Natural killer cell treated with Interleukin-12 subunit alpha and Interleukin-12 subunit beta and Interleukin-15 and Interleukin-18, amount 100 ng/mL, for 72 hours (primary cell): ENCODE results near the gene RXFP1. TPM values are rescaled to one million over a fixed set of nuclear protein-coding genes. Genes with fewer than 3 reads are reported as not detected.

Experiments
- ATAC-seq, 2 donors: fragments of 150-1000 bp; cut with Tn5 transposase in 1 of 2; sonication (Bioruptor Pico), chemical (Tn5 transposase) in 1 of 2; 2 replicates each; pipeline ENCODE4 v1.10.0; 2021
- DNase-seq: peaks from one replicate; pipeline ENCODE4 v3.0.0; 2022; ENCODE audit warnings: low spot score
- H3K27ac Mint-ChIP-seq, 2 donors: 1 replicate in 1 of 2; 2 replicates in 1 of 2; pipeline ENCODE4 v1.8.0; 2022; ENCODE audit warnings: mixed read lengths in 2 of 2, mild to moderate bottlenecking in 1 of 2, moderate library complexity in 1 of 2
- H3K27me3 Mint-ChIP-seq, 2 donors: 1 replicate in 1 of 2; 2 replicates in 1 of 2; pipeline ENCODE4 v1.8.0; 2022; ENCODE audit warnings: mixed read lengths in 2 of 2
- H3K36me3 Mint-ChIP-seq: one replicate; pipeline ENCODE4 v1.8.0; 2022; ENCODE audit warnings: mixed read lengths
- H3K4me1 Mint-ChIP-seq, 2 donors: 1 replicate in 1 of 2; 2 replicates in 1 of 2; pipeline ENCODE4 v1.8.0; 2022; ENCODE audit warnings: low read depth in 2 of 2, mixed read lengths in 2 of 2, mild to moderate bottlenecking in 1 of 2
- H3K4me3 Mint-ChIP-seq: one replicate; pipeline ENCODE4 v1.8.0; 2022; ENCODE audit warnings: mixed read lengths
- H3K9me3 Mint-ChIP-seq: 2 replicates; pipeline ENCODE4 v1.8.0; 2022; ENCODE audit warnings: mixed read lengths
- total RNA-seq, 2 donors: library from RNA; stranded (reverse); gene quantifications; one replicate each; pipeline ENCODE4 v1.2.3, GENCODE V29; 2022

RXFP1 gene
- total RNA-seq, 2 donors from 2014 or later: not detected

DNA sequence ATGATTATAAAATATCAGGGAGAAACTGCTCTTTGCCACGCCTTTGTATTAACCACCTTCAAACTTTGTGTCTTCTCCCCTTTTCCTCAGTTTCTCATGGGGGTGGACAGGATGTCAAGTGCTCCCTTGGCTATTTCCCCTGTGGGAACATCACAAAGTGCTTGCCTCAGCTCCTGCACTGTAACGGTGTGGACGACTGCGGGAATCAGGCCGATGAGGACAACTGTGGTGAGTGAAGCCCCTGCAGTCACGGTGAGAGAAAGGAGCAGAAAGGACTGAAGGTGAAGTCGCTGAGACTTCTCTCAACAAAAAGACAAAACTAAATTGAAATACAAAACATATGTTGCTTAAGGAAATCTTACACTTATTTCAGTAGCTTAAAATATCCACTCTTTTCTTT lies 50.9 kb downstream of the RXFP1 start:
- DNase-seq (no peak), ATAC-seq (no peak)
- Mint-ChIP-seq H3K4me1 (no peaks in the 10 kb centered on the region), H3K4me3 (no peak overlapping the region), H3K27ac (no peak overlapping the region), H3K9me3 (no peaks in the 10 kb centered on the region), H3K36me3 (no peaks in the 10 kb centered on the region), H3K27me3 (peaks cover 5 to 15% of the 10 kb centered on the region in 2 donors)

DNA sequence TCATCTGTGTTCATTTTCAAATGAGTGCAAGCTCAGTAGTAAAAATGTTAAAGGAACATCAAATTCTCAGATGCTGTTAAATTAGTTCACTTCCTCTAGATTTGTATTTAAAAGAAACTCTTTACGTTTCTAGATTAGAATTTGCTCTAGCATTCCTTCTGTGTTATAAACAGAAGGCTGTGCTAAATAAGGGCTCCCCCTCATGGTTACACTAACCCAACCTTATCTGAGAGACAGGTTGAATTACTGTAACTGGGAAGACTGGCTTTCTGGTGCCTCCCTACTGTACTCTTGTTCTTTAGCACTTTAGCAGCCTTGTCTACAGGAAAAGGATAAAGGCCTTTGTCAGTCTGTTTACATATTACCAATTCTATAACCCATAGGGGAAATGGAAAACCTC lies 56.8 kb downstream of the RXFP1 start:
- DNase-seq (no peak), ATAC-seq (no peak)
- Mint-ChIP-seq H3K4me3 (no peak overlapping the region), H3K4me1 (no peaks in the 10 kb centered on the region), H3K36me3 (no peaks in the 10 kb centered on the region), H3K27me3 (peaks cover 0 to 14% of the 10 kb centered on the region in 2 donors), H3K9me3 (no peaks in the 10 kb centered on the region), H3K27ac (no peak overlapping the region)

DNA sequence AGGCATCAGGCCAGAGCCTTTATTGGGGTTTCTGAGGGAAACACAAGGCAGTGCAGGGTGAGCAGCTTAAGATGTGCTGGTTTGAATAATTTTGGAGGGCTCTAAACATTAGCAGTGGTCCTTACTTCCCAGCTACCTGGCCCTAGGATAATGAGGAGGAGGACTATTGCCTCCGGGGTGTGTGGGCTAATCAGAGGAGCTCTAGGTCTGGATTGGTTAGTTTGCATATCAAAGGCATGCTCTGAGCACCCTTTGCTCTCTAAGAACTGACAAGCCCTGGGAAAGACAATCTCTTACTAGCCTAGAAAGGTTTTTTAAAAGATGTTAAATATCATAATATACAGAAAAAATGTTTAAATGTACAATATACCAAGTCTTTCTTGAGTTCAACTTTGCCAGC lies 58.4 kb downstream of the RXFP1 start:
- Mint-ChIP-seq H3K9me3 (no peaks in the 10 kb centered on the region), H3K27ac (no peak overlapping the region), H3K27me3 (peaks cover 0 to 14% of the 10 kb centered on the region in 2 donors), H3K4me3 (no peak overlapping the region), H3K36me3 (no peaks in the 10 kb centered on the region), H3K4me1 (no peaks in the 10 kb centered on the region)
- ATAC-seq: no peak
- DNase-seq: no peak

DNA sequence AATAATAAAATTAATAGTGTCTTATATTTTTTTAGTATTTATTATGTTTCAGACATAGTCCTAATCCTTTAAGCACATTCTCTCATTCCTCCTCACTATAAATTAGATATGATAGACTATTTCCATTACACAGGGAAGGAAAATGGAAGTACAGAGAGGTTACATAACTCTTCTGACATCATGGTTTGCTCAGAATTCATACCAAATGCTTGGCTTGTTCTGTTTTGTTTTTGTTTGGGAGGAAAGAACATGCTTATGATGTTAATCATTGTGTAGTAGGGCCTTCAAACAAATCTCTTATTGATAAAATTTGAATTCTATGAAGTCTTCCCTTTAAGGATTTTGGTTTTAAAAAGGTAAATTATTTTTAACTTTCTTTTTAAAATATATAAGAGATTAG lies 59.5 kb downstream of the RXFP1 start:
- H3K4me3 Mint-ChIP-seq: no peak overlapping the region
- H3K27me3 Mint-ChIP-seq: peaks cover 0 to 14% of the 10 kb centered on the region in 2 donors
- H3K27ac Mint-ChIP-seq: no peak overlapping the region
- ATAC-seq (no peak), DNase-seq (no peak)
- no peaks in the 10 kb centered on the region for H3K4me1 Mint-ChIP-seq
- no peaks in the 10 kb centered on the region for H3K9me3 Mint-ChIP-seq
- H3K36me3 Mint-ChIP-seq: no peaks in the 10 kb centered on the region

GRCh38 chr4:158586881-158587280 lies 65.2 kb downstream of the RXFP1 start:
- Mint-ChIP-seq H3K4me1 (no peaks in the 10 kb centered on the region), H3K4me3 (no peak overlapping the region), H3K9me3 (no peaks in the 10 kb centered on the region), H3K27me3 (peaks cover 5 to 12% of the 10 kb centered on the region in 2 donors), H3K27ac (no peak overlapping the region), H3K36me3 (no peaks in the 10 kb centered on the region)
- DNase-seq (no peak), ATAC-seq (no peak)

- no peaks in the 10 kb centered on the region for H3K36me3 Mint-ChIP-seq
- ATAC-seq (no peak), DNase-seq (no peak)
- H3K27ac Mint-ChIP-seq: no peak overlapping the region
- H3K4me1 Mint-ChIP-seq: no peaks in the 10 kb centered on the region
- peaks cover 5 to 7% of the 10 kb centered on the region in 2 donors for H3K27me3 Mint-ChIP-seq
- H3K4me3 Mint-ChIP-seq: no peak overlapping the region
- H3K9me3 Mint-ChIP-seq: no peaks in the 10 kb centered on the region
Measured at GRCh38 chr4:158588285-158588684, 66.6 kb downstream of the RXFP1 start.

DNA sequence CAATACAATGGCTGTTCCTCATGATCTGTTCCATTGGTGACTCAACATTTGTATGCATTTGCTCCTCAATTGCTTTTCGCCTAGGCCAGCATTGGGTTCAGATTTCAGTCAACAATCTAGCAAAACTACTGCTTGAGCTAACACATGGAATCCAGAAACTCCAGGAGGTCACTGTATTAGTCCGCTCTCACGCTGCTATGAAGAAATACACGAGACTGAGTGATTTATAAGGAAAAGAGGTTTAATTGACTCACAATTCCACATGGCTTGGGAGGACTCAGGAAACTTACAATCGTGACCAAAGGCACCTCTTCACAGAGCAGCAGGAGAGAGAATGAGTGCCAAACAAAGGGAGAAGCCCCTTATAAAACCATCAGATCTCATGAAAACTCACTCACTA lies 67.1 kb downstream of the RXFP1 start:
- no peaks in the 10 kb centered on the region for H3K36me3 Mint-ChIP-seq
- ATAC-seq (no peak), DNase-seq (no peak)
- no peaks in the 10 kb centered on the region for H3K4me1 Mint-ChIP-seq
- no peak overlapping the region for H3K27ac Mint-ChIP-seq
- H3K9me3 Mint-ChIP-seq: no peaks in the 10 kb centered on the region
- no peak overlapping the region for H3K4me3 Mint-ChIP-seq
- peaks cover 5 to 7% of the 10 kb centered on the region in 2 donors for H3K27me3 Mint-ChIP-seq

DNA sequence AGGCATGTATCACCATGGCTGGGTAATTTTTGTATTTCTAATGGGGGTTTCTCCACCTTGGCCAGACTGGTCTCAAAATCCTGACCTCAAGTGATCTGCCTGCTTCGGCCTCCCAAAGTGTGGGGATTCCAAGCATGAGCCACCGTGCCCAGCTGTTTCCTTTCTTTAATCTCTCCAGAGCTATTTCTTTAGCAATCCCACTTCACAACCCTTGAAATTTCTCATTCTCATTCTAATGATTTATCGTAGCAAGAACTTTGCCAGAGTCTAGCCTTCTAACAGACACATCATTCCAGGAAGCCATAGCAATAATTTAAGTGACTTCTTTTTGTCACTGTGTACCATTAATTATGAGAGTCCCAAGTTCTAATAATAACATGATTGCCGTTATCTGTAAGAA lies 68.6 kb downstream of the RXFP1 start:
- Mint-ChIP-seq H3K9me3 (no peaks in the 10 kb centered on the region), H3K4me1 (no peaks in the 10 kb centered on the region), H3K36me3 (no peaks in the 10 kb centered on the region), H3K27me3 (peaks cover 5 to 7% of the 10 kb centered on the region in 2 donors), H3K4me3 (no peak overlapping the region), H3K27ac (no peak overlapping the region)
- no peak for ATAC-seq
- DNase-seq: no peak

DNA sequence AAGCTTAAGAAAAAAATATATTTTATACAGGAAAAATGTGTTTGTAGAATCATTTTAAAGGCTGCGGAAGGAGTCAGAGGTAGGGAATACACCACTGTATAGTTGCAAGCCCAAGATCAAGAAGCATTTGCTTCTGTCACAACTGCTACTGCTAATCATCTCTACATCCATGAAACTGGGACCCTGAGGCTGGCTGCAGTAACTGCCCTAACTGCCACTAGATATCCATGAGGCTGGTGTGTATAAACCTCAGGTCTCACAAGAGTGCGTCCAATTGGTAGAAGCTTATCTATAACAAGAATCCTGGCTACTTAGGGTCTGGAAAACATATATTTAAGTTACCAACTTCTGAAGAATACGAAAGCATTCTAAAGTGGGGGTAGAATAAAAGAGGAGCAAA lies 69.1 kb downstream of the RXFP1 start:
- no peaks in the 10 kb centered on the region for H3K4me1 Mint-ChIP-seq
- H3K27ac Mint-ChIP-seq: no peak overlapping the region
- no peaks in the 10 kb centered on the region for H3K36me3 Mint-ChIP-seq
- H3K9me3 Mint-ChIP-seq: no peaks in the 10 kb centered on the region
- peaks cover 5 to 7% of the 10 kb centered on the region in 2 donors for H3K27me3 Mint-ChIP-seq
- DNase-seq (no peak), ATAC-seq (no peak)
- H3K4me3 Mint-ChIP-seq: no peak overlapping the region

DNA sequence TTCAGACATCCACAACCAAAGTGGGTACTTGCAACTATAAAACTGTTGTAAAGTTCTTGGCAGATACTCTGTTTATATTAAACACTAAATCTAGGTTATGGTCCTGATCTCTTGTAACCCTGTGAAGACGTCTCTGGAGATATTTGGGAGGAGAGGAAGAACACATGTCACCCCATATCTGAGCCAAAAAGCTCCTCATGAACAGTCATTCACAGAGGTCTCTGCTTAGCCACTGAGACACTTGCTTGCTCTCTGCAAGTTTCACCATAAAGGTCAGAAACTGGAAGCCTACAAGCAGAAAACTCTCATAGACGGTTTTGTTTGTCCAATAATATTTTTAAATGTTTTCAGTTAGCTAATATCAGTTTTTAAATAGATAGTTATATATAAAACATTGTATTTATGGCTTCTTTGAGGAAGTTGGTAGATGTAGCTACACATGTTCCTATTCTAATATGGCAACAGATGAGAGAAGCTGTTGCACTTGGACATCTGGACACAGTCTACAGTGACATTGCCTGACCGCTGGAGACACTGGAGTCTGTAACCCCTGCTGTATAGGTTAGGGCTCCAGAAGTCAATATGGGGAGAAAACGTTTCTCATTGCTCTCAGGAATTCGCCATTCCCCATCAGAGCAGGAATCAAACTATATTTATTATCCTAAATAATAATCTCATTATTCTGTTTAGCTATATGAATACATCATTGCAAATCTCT lies 76.4 kb downstream of the RXFP1 start:
- Mint-ChIP-seq H3K4me3 (no peak overlapping the region), H3K27ac (no peak overlapping the region), H3K27me3 (peaks cover 7 to 23% of the 10 kb centered on the region in 2 donors), H3K36me3 (no peaks in the 10 kb centered on the region), H3K4me1 (peaks cover 0 to 3% of the 10 kb centered on the region in 2 donors), H3K9me3 (no peaks in the 10 kb centered on the region)
- DNase-seq: no peak
- no peak for ATAC-seq

DNA sequence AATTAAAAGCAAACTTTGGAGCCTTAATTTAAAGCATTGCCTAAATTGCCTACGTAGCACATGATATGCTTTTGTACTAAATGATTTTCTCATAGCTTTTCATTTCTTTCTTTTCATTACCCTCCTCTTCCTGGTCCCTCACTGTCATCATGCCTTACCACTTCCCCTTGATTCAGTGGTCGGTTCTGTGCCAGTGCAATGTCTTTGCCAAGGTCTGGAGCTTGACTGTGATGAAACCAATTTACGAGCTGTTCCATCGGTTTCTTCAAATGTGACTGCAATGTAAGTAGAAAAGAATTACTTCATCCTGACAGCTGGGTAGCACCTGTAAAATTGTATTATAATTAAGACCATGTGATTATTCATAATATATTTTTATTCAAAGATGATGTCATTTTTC lies 77.5 kb downstream of the RXFP1 start:
- Mint-ChIP-seq H3K4me1 (peaks cover 0 to 3% of the 10 kb centered on the region in 2 donors), H3K9me3 (no peaks in the 10 kb centered on the region), H3K4me3 (no peak overlapping the region), H3K36me3 (no peaks in the 10 kb centered on the region), H3K27me3 (peaks cover 7 to 23% of the 10 kb centered on the region in 2 donors), H3K27ac (no peak overlapping the region)
- DNase-seq (no peak), ATAC-seq (no peak)

GRCh38 chr4:158599765-158600498 lies 78.2 kb downstream of the RXFP1 start:
- no peak for ATAC-seq
- Mint-ChIP-seq H3K36me3 (no peaks in the 10 kb centered on the region), H3K27ac (no peak overlapping the region), H3K9me3 (no peaks in the 10 kb centered on the region), H3K27me3 (peaks cover 7 to 23% of the 10 kb centered on the region in 2 donors), H3K4me3 (no peak overlapping the region), H3K4me1 (peaks cover 0 to 3% of the 10 kb centered on the region in 2 donors)
- DNase-seq: no peak

DNA sequence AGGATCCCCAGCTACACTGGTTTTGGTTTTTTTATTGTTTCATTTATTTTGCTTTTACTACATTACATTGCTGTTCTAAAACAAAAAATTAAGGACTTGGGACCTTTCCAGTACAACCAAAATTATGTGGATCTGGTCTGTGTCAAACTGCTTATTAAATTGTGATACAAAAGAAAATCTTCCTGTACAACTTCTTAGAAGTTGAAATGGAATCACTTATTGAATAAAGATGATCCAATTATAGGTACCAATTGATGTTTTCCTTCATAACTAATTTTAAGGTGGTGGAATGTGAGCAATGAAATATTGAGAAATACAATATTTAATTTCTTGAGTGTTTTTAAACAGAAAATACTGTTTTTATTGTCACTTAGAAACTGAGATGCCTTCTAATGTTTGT lies 82.7 kb downstream of the RXFP1 start:
- Mint-ChIP-seq H3K27me3 (peaks cover 7 to 13% of the 10 kb centered on the region in 2 donors), H3K4me1 (no peaks in the 10 kb centered on the region), H3K4me3 (no peak overlapping the region), H3K9me3 (no peaks in the 10 kb centered on the region), H3K27ac (no peak overlapping the region), H3K36me3 (no peaks in the 10 kb centered on the region)
- no peak for DNase-seq
- no peak for ATAC-seq

DNA sequence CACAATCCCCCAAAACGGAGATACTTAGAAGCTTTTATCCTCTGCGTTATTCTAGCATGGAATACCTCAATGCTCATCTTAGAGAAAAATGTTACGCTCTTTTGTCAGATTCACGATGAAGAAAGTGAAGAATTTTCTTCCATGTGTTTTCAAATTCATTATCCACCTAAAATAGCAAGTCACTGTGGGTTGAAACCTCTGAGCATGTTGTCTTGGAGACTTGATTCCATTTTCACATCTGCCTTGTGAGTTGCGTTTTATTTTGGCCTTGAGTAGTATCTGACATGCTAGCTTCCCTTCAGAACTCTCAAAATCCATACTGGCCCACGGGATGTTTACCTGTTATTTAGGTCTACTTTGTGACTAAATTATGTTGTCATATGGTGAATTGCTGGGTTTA lies 83.7 kb downstream of the RXFP1 start:
- H3K27ac Mint-ChIP-seq: no peak overlapping the region
- no peaks in the 10 kb centered on the region for H3K36me3 Mint-ChIP-seq
- H3K4me3 Mint-ChIP-seq: no peak overlapping the region
- H3K9me3 Mint-ChIP-seq: no peaks in the 10 kb centered on the region
- no peak for ATAC-seq
- H3K4me1 Mint-ChIP-seq: no peaks in the 10 kb centered on the region
- no peak for DNase-seq
- H3K27me3 Mint-ChIP-seq: peaks cover 11 to 14% of the 10 kb centered on the region in 2 donors
